Mesenchymal stem cell (in vitro differentiated cells and primary cell): ENCODE results near the gene PAK5.

Experiments
- DNase-seq: peaks from one replicate; pipeline ENCODE4 v3.0.0-alpha.2; 2013
- H2AFZ ChIP-seq: one replicate; pipeline ENCODE4 v1.6.1; 2013; ENCODE audit warnings: low read depth, mild to moderate bottlenecking, control low read depth, inconsistent platforms, low read length, moderate library complexity
- H2AK5ac ChIP-seq: 2 replicates; pipeline ENCODE4 v1.6.1; 2013; ENCODE audit warnings: low read length, moderate library complexity, mild to moderate bottlenecking, inconsistent platforms; ENCODE audit not compliant: severe bottlenecking
- H2BK120ac ChIP-seq: one replicate; pipeline ENCODE4 v1.6.1; 2013; ENCODE audit warnings: low read depth, mild to moderate bottlenecking, inconsistent platforms, low read length, moderate library complexity
- H2BK12ac ChIP-seq, 2 experiments: one replicate each; pipeline ENCODE4 v1.6.1; 2013; ENCODE audit warnings: inconsistent platforms in 2 of 2, low read length in 2 of 2, mild to moderate bottlenecking in 2 of 2, moderate library complexity in 2 of 2, control low read depth in 1 of 2
- H2BK15ac ChIP-seq: one replicate; pipeline ENCODE4 v1.6.1; 2013; ENCODE audit warnings: mild to moderate bottlenecking, low read depth, inconsistent platforms; ENCODE audit not compliant: poor library complexity, severe bottlenecking
- H2BK5ac ChIP-seq: 2 replicates; pipeline ENCODE4 v1.6.1; 2013; ENCODE audit warnings: low read depth, mild to moderate bottlenecking, low read length, control low read depth, inconsistent platforms; ENCODE audit not compliant: poor library complexity, severe bottlenecking
- H3K14ac ChIP-seq, 2 experiments: one replicate each; pipeline ENCODE4 v1.6.1; 2013; ENCODE audit warnings: inconsistent platforms in 2 of 2, low read length in 2 of 2, control low read depth in 1 of 2, mild to moderate bottlenecking in 1 of 2, moderate library complexity in 1 of 2
- H3K18ac ChIP-seq, 2 experiments: one replicate each; pipeline ENCODE4 v1.6.1; 2013; ENCODE audit warnings: inconsistent platforms in 2 of 2, low read length in 2 of 2, control low read depth in 1 of 2, low read depth in 1 of 2, mild to moderate bottlenecking in 1 of 2
- H3K23ac ChIP-seq, 2 experiments: one replicate each; pipeline ENCODE4 v1.6.1; 2013; ENCODE audit warnings: inconsistent platforms in 2 of 2, low read length in 2 of 2, mild to moderate bottlenecking in 2 of 2, moderate library complexity in 2 of 2, control low read depth in 1 of 2
- H3K27ac ChIP-seq: 2 replicates; pipeline ENCODE4 v1.5.1; 2013; ENCODE audit warnings: mild to moderate bottlenecking, moderate library complexity, low read length, control low read depth, inconsistent platforms; ENCODE audit not compliant: poor library complexity, severe bottlenecking
- H3K27me3 ChIP-seq, 2 experiments: 2 replicates each; pipeline versions ENCODE4 v1.6.1 to v1.7.0; 2013; ENCODE audit warnings: low read length in 2 of 2, mild to moderate bottlenecking in 2 of 2, moderate library complexity in 2 of 2, control low read depth in 1 of 2, inconsistent platforms in 1 of 2; ENCODE audit not compliant: control insufficient read depth in 1 of 2, insufficient read depth in 1 of 2
- H3K36me3 ChIP-seq, 2 experiments: 2 replicates each; pipeline versions ENCODE4 v1.6.1 to v1.7.0; 2013; ENCODE audit warnings: low read length in 2 of 2, control low read depth in 1 of 2, inconsistent platforms in 1 of 2, low read depth in 1 of 2, mild to moderate bottlenecking in 1 of 2; ENCODE audit not compliant: insufficient read depth in 2 of 2, control insufficient read depth in 1 of 2
- H3K4ac ChIP-seq, 2 experiments: one replicate each; pipeline ENCODE4 v1.6.1; 2013; ENCODE audit warnings: inconsistent platforms in 2 of 2, low read length in 2 of 2, mild to moderate bottlenecking in 2 of 2, moderate library complexity in 2 of 2, control low read depth in 1 of 2, low read depth in 1 of 2
- H3K4me1 ChIP-seq: 2 replicates; pipeline ENCODE4 v1.6.1; 2013; ENCODE audit warnings: low read depth, low read length, control low read depth; ENCODE audit not compliant: control insufficient read depth, insufficient read depth
- H3K4me2 ChIP-seq: 2 replicates; pipeline ENCODE4 v1.6.1; 2013; ENCODE audit warnings: low read length, mild to moderate bottlenecking, inconsistent platforms; ENCODE audit not compliant: poor library complexity, severe bottlenecking
- H3K4me3 ChIP-seq, 2 experiments: 2 replicates each; pipeline versions ENCODE4 v1.5.1 to v1.7.0; 2013; ENCODE audit warnings: low read length in 2 of 2, mild to moderate bottlenecking in 2 of 2, control low read depth in 1 of 2, low read depth in 1 of 2; ENCODE audit not compliant: insufficient read depth in 1 of 2
- H3K79me1 ChIP-seq: replicated peaks from 2 replicates; pipeline ENCODE4 v1.6.1; 2013; ENCODE audit warnings: mild to moderate bottlenecking, control low read depth, low read length, inconsistent platforms; ENCODE audit not compliant: poor library complexity, severe bottlenecking
- H3K9ac ChIP-seq: 2 replicates; pipeline ENCODE4 v1.7.0; 2013; ENCODE audit warnings: mild to moderate bottlenecking, low read length, moderate library complexity
- H3K9me3 ChIP-seq: 2 replicates; pipeline ENCODE4 v1.7.0; 2013; ENCODE audit warnings: mild to moderate bottlenecking, low read length; ENCODE audit not compliant: control insufficient read depth
- H4K8ac ChIP-seq: one replicate; pipeline ENCODE4 v1.6.1; 2013; ENCODE audit warnings: inconsistent platforms, mild to moderate bottlenecking, low read length, moderate library complexity
- H4K91ac ChIP-seq: one replicate; pipeline ENCODE4 v1.6.1; 2013; ENCODE audit warnings: mild to moderate bottlenecking, low read length, inconsistent platforms
- WGBS: methylation state at CpG from one replicate; pipeline ENCODE4 v1.1.7; 2013; ENCODE audit warnings: mixed read lengths; 5-methylcytosine and 5-hydroxymethylcytosine counted together

The PAK5 gene

GRCh38 chr20:9517297-9518162 is 321.3 kb downstream of the PAK5 start:
- Histone ChIP-seq H4K91ac (no peak overlapping the region), H2AK5ac (no peak overlapping the region), H3K36me3 (no peaks in the 10 kb centered on the region), H3K27ac (no peak overlapping the region), H3K9me3 (no peaks in the 10 kb centered on the region), H3K27me3 (peaks cover 77 to 96% of the 10 kb centered on the region in 2 experiments), H2BK15ac (no peak overlapping the region), H2BK5ac (no peak overlapping the region), H2BK120ac (no peak overlapping the region), H2AFZ (no peak overlapping the region), H3K23ac (no peak overlapping the region), H3K4me1 (peaks cover 18% of the 10 kb centered on the region), H3K4ac (no peak overlapping the region), H3K4me3 (no peak overlapping the region), H3K4me2 (no peak overlapping the region), H4K8ac (no peak overlapping the region), H3K79me1 (no peaks in the 10 kb centered on the region), H3K9ac (no peak overlapping the region), H3K18ac (no peak overlapping the region), H2BK12ac (no peak overlapping the region), H3K14ac (no peak overlapping the region)
- DNase-seq = no peak
- WGBS = 56% methylated on average over 7 of the region's 8 CpGs

GRCh38 chr20:9516234-9516871 is 322.5 kb downstream of the PAK5 start:
- DNase-seq = no peak
- no peak overlapping the region for H2BK12ac ChIP-seq
- H3K27ac ChIP-seq = no peak overlapping the region
- no peak overlapping the region for H4K91ac ChIP-seq
- H2BK5ac ChIP-seq = no peak overlapping the region
- H3K9ac ChIP-seq = no peak overlapping the region
- no peak overlapping the region for H2AFZ ChIP-seq
- H3K14ac ChIP-seq = no peak overlapping the region
- no peak overlapping the region for H3K18ac ChIP-seq
- no peaks in the 10 kb centered on the region for H3K36me3 ChIP-seq
- no peak overlapping the region for H4K8ac ChIP-seq
- no peak overlapping the region for H2BK15ac ChIP-seq
- H3K23ac ChIP-seq = no peak overlapping the region
- H3K4me3 ChIP-seq = peak overlapping the region in 1 of 2 experiments; percentile 11
- WGBS = 2% methylated on average over 28 of the region's 28 CpGs
- no peak overlapping the region for H2AK5ac ChIP-seq
- H3K4me2 ChIP-seq = no peak overlapping the region
- H3K79me1 ChIP-seq = no peaks in the 10 kb centered on the region
- no peak overlapping the region for H2BK120ac ChIP-seq
- H3K4me1 ChIP-seq = peaks cover 18% of the 10 kb centered on the region
- H3K9me3 ChIP-seq = no peaks in the 10 kb centered on the region
- H3K27me3 ChIP-seq = peaks cover 74 to 97% of the 10 kb centered on the region in 2 experiments
- H3K4ac ChIP-seq = no peak overlapping the region

GRCh38 chr20:9515741-9516233 is 323.1 kb downstream of the PAK5 start:
- H3K4me3 ChIP-seq = no peak overlapping the region
- H3K9me3 ChIP-seq = no peaks in the 10 kb centered on the region
- peak overlapping the region in 1 of 2 experiments; percentile 56 for H3K23ac ChIP-seq
- no peak overlapping the region for H3K4ac ChIP-seq
- no peak for DNase-seq
- no peaks in the 10 kb centered on the region for H3K79me1 ChIP-seq
- no peak overlapping the region for H2BK15ac ChIP-seq
- no peak overlapping the region for H2AFZ ChIP-seq
- no peaks in the 10 kb centered on the region for H3K36me3 ChIP-seq
- no peak overlapping the region for H4K91ac ChIP-seq
- H2BK12ac ChIP-seq = no peak overlapping the region
- H2AK5ac ChIP-seq = no peak overlapping the region
- H3K9ac ChIP-seq = no peak overlapping the region
- no peak overlapping the region for H4K8ac ChIP-seq
- 2% methylated on average over 38 of the region's 38 CpGs for WGBS
- no peak overlapping the region for H2BK120ac ChIP-seq
- H3K4me1 ChIP-seq = peaks cover 18% of the 10 kb centered on the region
- peak overlapping the region; percentile 41 for H3K4me2 ChIP-seq
- H3K14ac ChIP-seq = no peak overlapping the region
- no peak overlapping the region for H2BK5ac ChIP-seq
- no peak overlapping the region for H3K27ac ChIP-seq
- H3K18ac ChIP-seq = no peak overlapping the region
- peaks cover 70 to 97% of the 10 kb centered on the region in 2 experiments for H3K27me3 ChIP-seq

GRCh38 chr20:9515214-9515585 is 323.7 kb downstream of the PAK5 start:
- Histone ChIP-seq H2AFZ (no peak overlapping the region), H2BK5ac (no peak overlapping the region), H3K4me3 (no peak overlapping the region), H2BK120ac (no peak overlapping the region), H4K8ac (no peak overlapping the region), H3K27me3 (peaks cover 70 to 99% of the 10 kb centered on the region in 2 experiments), H3K23ac (no peak overlapping the region), H3K9me3 (no peaks in the 10 kb centered on the region), H3K14ac (no peak overlapping the region), H3K18ac (no peak overlapping the region), H4K91ac (no peak overlapping the region), H3K27ac (no peak overlapping the region), H3K4me1 (peaks cover 18% of the 10 kb centered on the region), H2BK15ac (no peak overlapping the region), H2AK5ac (no peak overlapping the region), H3K4ac (no peak overlapping the region), H2BK12ac (no peak overlapping the region), H3K36me3 (no peaks in the 10 kb centered on the region), H3K79me1 (no peaks in the 10 kb centered on the region), H3K4me2 (no peak overlapping the region), H3K9ac (no peak overlapping the region)
- no peak for DNase-seq
- WGBS = 12% methylated on average over 9 of the region's 13 CpGs
